ENCODE results near the gene HOXC12.

HOXC12 gene

DNA sequence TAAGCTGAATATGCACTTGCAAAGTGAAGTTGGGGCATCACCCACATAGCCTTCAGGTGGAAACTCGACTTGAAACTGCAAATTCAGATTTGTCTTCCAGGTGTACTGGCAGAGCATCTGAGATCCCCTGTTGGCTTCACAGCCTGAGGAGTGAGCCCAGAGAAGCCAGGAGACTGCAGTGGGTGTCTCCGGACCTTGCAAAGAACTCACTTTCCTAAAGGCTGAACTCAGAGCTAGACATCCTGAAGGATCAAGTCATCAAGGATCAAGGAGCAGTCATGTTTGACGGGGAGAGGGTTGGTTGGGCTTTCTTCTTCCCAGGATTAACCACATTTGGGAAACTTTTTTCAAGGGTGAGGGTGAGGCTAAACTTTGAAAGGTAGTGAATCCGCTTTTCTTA lies 25.2 kb upstream of the HOXC12 start:
- Histone ChIP-seq H3K27ac (ENCODE audit: low read depth, low read length, poor library complexity, severe bottlenecking) (no peak overlapping the region), H3K4me2 (ENCODE audit: low read length) (no peak overlapping the region), H3K27me3 (ENCODE audit: insufficient read depth, low read length) (0 out of 2 replicates have a peak, but pooled peaks cover 4% of the 10 kb centered on the region), H3K79me2 (ENCODE audit: insufficient read depth, low read length) (no peaks in the 10 kb centered on the region), H3K9me3 (ENCODE audit: low read length) (no peaks in the 10 kb centered on the region), H2AFZ (ENCODE audit: low read length) (no peak overlapping the region), H3K4me3 (ENCODE audit: low read depth, low read length, poor library complexity, severe bottlenecking) (no peak overlapping the region), H3F3A (ENCODE audit: insufficient read depth, low read length) (no peaks in the 10 kb centered on the region), H3K9me2 (ENCODE audit: low read depth, low read length) (no peaks in the 10 kb centered on the region), H3K36me3 (ENCODE audit: insufficient read depth, low read length) (no peaks in the 10 kb centered on the region), H3K9ac (ENCODE audit: low read length) (no peak overlapping the region), H3K4me1 (ENCODE audit: insufficient read depth, low read length, severe bottlenecking) (no peaks in the 10 kb centered on the region), H4K20me1 (ENCODE audit: insufficient read depth, low read length) (no peaks in the 10 kb centered on the region)
- TF ChIP-seq CTCF (IDR thresholded peaks at IDR 0.05; ENCODE audit: low read length) (no peak), EZH2 (IDR thresholded peaks at IDR 0.05; ENCODE audit: borderline replicate concordance, low read length) (no peak)

DNA sequence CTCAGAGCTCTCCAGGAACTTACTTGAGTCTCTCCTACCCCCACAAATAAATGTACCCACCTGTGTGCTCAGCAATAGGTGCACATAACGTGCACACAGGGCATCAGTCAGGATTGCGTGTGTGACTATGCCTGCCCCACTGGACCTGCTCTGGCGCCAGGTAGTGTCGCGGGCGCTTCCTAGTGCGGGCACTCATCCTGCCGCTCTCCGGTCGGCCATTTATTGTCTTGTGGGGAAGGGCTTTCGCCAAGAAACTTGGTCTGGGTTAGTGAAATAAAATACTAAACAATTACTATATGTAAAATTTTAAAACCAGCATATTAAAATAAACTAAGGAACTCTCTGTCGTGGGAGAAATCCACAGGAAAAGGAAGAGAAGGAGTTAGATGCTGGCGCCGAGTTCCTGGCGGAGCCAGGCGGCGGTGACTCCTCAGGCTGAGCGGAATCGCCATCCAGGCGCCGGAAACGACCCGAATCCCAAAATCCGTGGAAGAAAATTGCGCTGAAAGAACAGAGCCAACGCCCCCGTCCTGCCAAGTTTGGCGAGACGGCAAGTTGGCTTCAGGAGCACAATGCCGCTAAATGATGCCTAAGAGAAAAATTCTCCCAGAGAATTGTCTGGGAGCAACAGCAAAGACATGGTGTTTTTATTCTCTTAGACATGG lies 24.0 kb upstream of the HOXC12 start:
- H3K9me2 ChIP-seq (ENCODE audit: low read depth, low read length): no peaks in the 10 kb centered on the region
- H3K4me1 ChIP-seq (ENCODE audit: insufficient read depth, low read length, severe bottlenecking): no peaks in the 10 kb centered on the region
- no peak overlapping the region for H2AFZ ChIP-seq (ENCODE audit: low read length)
- H3K9ac ChIP-seq (ENCODE audit: low read length): no peak overlapping the region
- 0 out of 2 replicates have a peak, but pooled peaks cover 4% of the 10 kb centered on the region for H3K27me3 ChIP-seq (ENCODE audit: insufficient read depth, low read length)
- H3K27ac ChIP-seq (ENCODE audit: low read depth, low read length, poor library complexity, severe bottlenecking): no peak overlapping the region
- no peak overlapping the region for H3K4me2 ChIP-seq (ENCODE audit: low read length)
- no peaks in the 10 kb centered on the region for H3K79me2 ChIP-seq (ENCODE audit: insufficient read depth, low read length)
- no peak overlapping the region for H3K4me3 ChIP-seq (ENCODE audit: low read depth, low read length, poor library complexity, severe bottlenecking)
- TF ChIP-seq EZH2 (IDR thresholded peaks at IDR 0.05; ENCODE audit: borderline replicate concordance, low read length) (no peak), CTCF (IDR thresholded peaks at IDR 0.05; ENCODE audit: low read length) (no peak)
- no peaks in the 10 kb centered on the region for H3F3A ChIP-seq (ENCODE audit: insufficient read depth, low read length)
- no peaks in the 10 kb centered on the region for H3K9me3 ChIP-seq (ENCODE audit: low read length)
- H3K36me3 ChIP-seq (ENCODE audit: insufficient read depth, low read length): no peaks in the 10 kb centered on the region
- H4K20me1 ChIP-seq (ENCODE audit: insufficient read depth, low read length): no peaks in the 10 kb centered on the region

DNA sequence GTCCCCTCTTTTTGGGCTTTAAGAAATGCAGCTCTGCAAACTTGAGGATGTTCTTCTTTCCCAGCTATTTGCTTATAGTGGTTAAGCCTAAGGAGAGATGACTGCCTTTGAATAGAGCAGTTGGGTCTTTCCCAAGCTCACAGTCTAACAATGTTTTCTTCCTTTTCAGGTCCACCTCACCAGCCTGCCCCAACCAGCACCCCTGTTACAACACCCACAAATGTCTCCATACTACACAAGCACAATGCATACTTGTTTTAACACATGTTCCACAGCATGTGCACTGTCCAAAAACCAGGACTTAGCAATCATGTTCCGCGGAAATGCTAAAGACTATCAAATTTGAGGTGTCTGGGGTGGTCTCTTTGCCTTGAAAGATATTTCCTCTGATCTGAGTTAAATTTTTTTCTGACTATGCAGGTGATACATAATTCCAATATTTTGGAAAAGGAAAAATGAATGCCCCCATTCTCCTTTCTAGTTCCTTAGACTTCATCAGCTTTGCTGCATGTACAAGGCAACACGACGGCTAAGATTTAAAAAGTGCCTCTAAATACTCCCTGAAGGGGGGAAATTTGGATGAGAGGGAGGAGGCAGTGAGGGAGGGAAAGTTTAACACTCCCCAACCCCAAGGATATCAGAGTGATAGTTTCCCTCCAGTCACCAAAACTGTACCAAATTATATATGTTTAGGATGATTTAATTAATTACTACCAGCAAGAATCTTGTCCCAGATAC lies 22.7 kb upstream of the HOXC12 start:
- H3K4me3 ChIP-seq (ENCODE audit: low read depth, low read length, poor library complexity, severe bottlenecking): no peak overlapping the region
- H3K4me1 ChIP-seq (ENCODE audit: insufficient read depth, low read length, severe bottlenecking): no peaks in the 10 kb centered on the region
- H3K36me3 ChIP-seq (ENCODE audit: insufficient read depth, low read length): no peaks in the 10 kb centered on the region
- no peak overlapping the region for H3K27ac ChIP-seq (ENCODE audit: low read depth, low read length, poor library complexity, severe bottlenecking)
- H3K9ac ChIP-seq (ENCODE audit: low read length): no peak overlapping the region
- no peaks in the 10 kb centered on the region for H3K79me2 ChIP-seq (ENCODE audit: insufficient read depth, low read length)
- H3K27me3 ChIP-seq (ENCODE audit: insufficient read depth, low read length): no peaks in the 10 kb centered on the region
- H3F3A ChIP-seq (ENCODE audit: insufficient read depth, low read length): no peaks in the 10 kb centered on the region
- TF ChIP-seq EZH2 (IDR thresholded peaks at IDR 0.05; ENCODE audit: borderline replicate concordance, low read length): no peak
- TF ChIP-seq CTCF (IDR thresholded peaks at IDR 0.05; ENCODE audit: low read length): no peak
- no peaks in the 10 kb centered on the region for H4K20me1 ChIP-seq (ENCODE audit: insufficient read depth, low read length)
- H3K9me3 ChIP-seq (ENCODE audit: low read length): no peaks in the 10 kb centered on the region
- H2AFZ ChIP-seq (ENCODE audit: low read length): no peak overlapping the region
- no peak overlapping the region for H3K4me2 ChIP-seq (ENCODE audit: low read length)
- H3K9me2 ChIP-seq (ENCODE audit: low read depth, low read length): no peaks in the 10 kb centered on the region

Measured in OCI-LY1 (cell line).